Endothelial cell of umbilical vein (primary cell): ENCODE results near the gene LCN2. TPM values are rescaled to one million over a fixed set of nuclear protein-coding genes. Genes with fewer than 3 reads are reported as not detected.

Experiments
- BruUV-seq: library from RNA; stranded (reverse); fragments of 400-500 nt; replicated peaks from 2 replicates; lab custom pipeline; 2021; lab: Mats Ljungman, UMichigan
- CTCF ChIA-PET: fragments of 300-600, 350-600 bp; sonication (Branson Sonifier 250); formaldehyde crosslinking; loops from one replicate; lab custom pipeline; 2021; ENCODE audit warnings: antibody characterized with exemption, inconsistent platforms; lab: Charles Lee
- POLR2A ChIA-PET: fragments of 300-600, 350-600 bp; sonication (Branson Sonifier 250); formaldehyde crosslinking; loops from one replicate; lab custom pipeline; 2021; ENCODE audit warnings: antibody characterized with exemption, inconsistent platforms; lab: Charles Lee
- DNase-seq: peaks from one replicate; pipeline ENCODE4 v3.0.0-alpha.2; 2011; ENCODE audit warnings: low read depth, low spot score
- FAIRE-seq: peaks from 2 replicates; lab custom pipeline; 2011; peaks lifted over from hg19 to GRCh38; lab: Jason Lieb, UNC
- H2AFZ ChIP-seq: 2 replicates; pipeline ENCODE4 v1.6.0; 2012; ENCODE audit warnings: low read depth, low read length, control low read depth, inconsistent platforms
- H3K27ac ChIP-seq: 2 replicates; pipeline ENCODE4 v1.5.1; 2011; ENCODE audit warnings: low read depth, mild to moderate bottlenecking, control low read depth, low read length, moderate library complexity; ENCODE audit not compliant: insufficient read depth
- H3K27me3 ChIP-seq, 2 experiments: 2 replicates each; pipeline versions ENCODE4 v1.6.0 to v1.6.1; 2011; ENCODE audit warnings: low read length in 2 of 2, mixed read lengths in 1 of 2; ENCODE audit not compliant: control insufficient read depth in 2 of 2, insufficient read depth in 2 of 2
- H3K36me3 ChIP-seq, 2 experiments: 2 replicates in 1 of 2; 3 replicates in 1 of 2; pipeline ENCODE4 v1.5.1; 2011; ENCODE audit warnings: low read length in 2 of 2, mild to moderate bottlenecking in 1 of 2, moderate library complexity in 1 of 2; ENCODE audit not compliant: control insufficient read depth in 2 of 2, insufficient read depth in 2 of 2; ENCODE audit errors: extremely low read depth in 1 of 2
- H3K4me1 ChIP-seq: 3 replicates; pipeline ENCODE4 v1.5.1; 2011; ENCODE audit warnings: mild to moderate bottlenecking, low read length; ENCODE audit not compliant: control insufficient read depth, insufficient read depth; ENCODE audit errors: extremely low read depth
- H3K4me2 ChIP-seq: 2 replicates; pipeline ENCODE4 v1.6.1; 2011; ENCODE audit warnings: low read length, control low read depth, mixed read lengths; ENCODE audit not compliant: insufficient read depth
- H3K4me3 ChIP-seq, 3 experiments: fragments of 200-600 bp in 1 of 3; sonication (generic), shearing (Covaris generic) in 1 of 3; replicated peaks in 1 of 3; 2 replicates each; pipeline ENCODE4 v1.5.1; 2011 to 2016; ENCODE audit warnings: control low read depth in 3 of 3, low read length in 3 of 3, mild to moderate bottlenecking in 2 of 3, inconsistent platforms in 1 of 3, low read depth in 1 of 3, moderate library complexity in 1 of 3; ENCODE audit not compliant: insufficient read depth in 1 of 3
- H3K79me2 ChIP-seq: 2 replicates; pipeline ENCODE4 v1.6.0; 2012; ENCODE audit warnings: low read length, inconsistent platforms; ENCODE audit not compliant: control insufficient read depth, insufficient read depth
- H3K9ac ChIP-seq: replicated peaks from 2 replicates; pipeline ENCODE3; 2011; ENCODE audit warnings: low read length, control low read depth; ENCODE audit not compliant: insufficient read depth; ENCODE audit errors: extremely low read depth
- H3K9me1 ChIP-seq: replicated peaks from 3 replicates; pipeline ENCODE4 v1.6.0; 2011; ENCODE audit warnings: mild to moderate bottlenecking, low read length; ENCODE audit not compliant: control insufficient read depth, insufficient read depth; ENCODE audit errors: extremely low read depth
- H3K9me3 ChIP-seq: replicated peaks from 2 replicates; pipeline ENCODE4 v1.5.1; 2012; ENCODE audit warnings: low read length, inconsistent platforms; ENCODE audit not compliant: control insufficient read depth, insufficient read depth
- H4K20me1 ChIP-seq: replicated peaks from 2 replicates; pipeline ENCODE3; 2011; ENCODE audit warnings: mild to moderate bottlenecking, low read length; ENCODE audit not compliant: control insufficient read depth, insufficient read depth; ENCODE audit errors: extremely low read depth
- CTCF ChIP-seq, 2 donors: IDR thresholded peaks; 1 replicate in 1 of 2; 2 replicates in 1 of 2; pipeline ENCODE4 v1.5.1; 2011; ENCODE audit warnings: low read length in 2 of 2, mild to moderate bottlenecking in 2 of 2, moderate library complexity in 2 of 2, control low read depth in 1 of 2, inconsistent platforms in 1 of 2, low read depth in 1 of 2; ENCODE audit not compliant: insufficient read depth in 1 of 2; ENCODE audit errors: extremely low read depth in 1 of 2
- EZH2 ChIP-seq: IDR thresholded peaks from 2 replicates; pipeline ENCODE4 v1.6.1; 2012; ENCODE audit warnings: borderline replicate concordance, low read depth, mild to moderate bottlenecking, moderate library complexity, low read length, inconsistent platforms; ENCODE audit not compliant: severe bottlenecking
- JUN ChIP-seq: IDR thresholded peaks from 2 replicates; pipeline ENCODE4 v1.6.1; 2011; ENCODE audit warnings: borderline replicate concordance, low read depth; ENCODE audit not compliant: insufficient read length, insufficient read depth
- POLR2A ChIP-seq: IDR thresholded peaks from 2 replicates; pipeline ENCODE4 v1.6.1; 2012; ENCODE audit warnings: low read depth, mild to moderate bottlenecking, control low read depth, low read length
- POLR2AphosphoS5 ChIP-seq: IDR thresholded peaks from 2 replicates; pipeline ENCODE4 v1.6.1; 2012; ENCODE audit warnings: low read depth, mild to moderate bottlenecking, control low read depth, low read length, moderate library complexity; ENCODE audit not compliant: insufficient read depth
- dilution Hi-C: fragments of 300-500 bp; cut with MboI; formaldehyde crosslinking; loops from one replicate; pipeline ENCODE4 v1.15.0; 2019; ENCODE audit warnings: low sequenced_read_pairs; ENCODE audit not compliant: extremely low pct_ligation_motif_present
- intact Hi-C: fragments of 100-400 bp; cut with micrococcal nuclease; formaldehyde crosslinking; loops from one replicate; pipeline ENCODE4 v1.10.0; 2022
- polyA plus RNA-seq, 4 experiments: library from polyadenylated mRNA; depleted of rRNA in 3 of 4; stranded (reverse) in 3 of 4; unstranded in 1 of 4; fragments of >200 nt; gene quantifications; 2 replicates each; pipeline versions ENCODE4 v1.2.1 to v1.2.3, GENCODE V29; 2011 to 2012; ENCODE audit warnings: missing spikeins in 1 of 4
- total RNA-seq: library from RNA; stranded (reverse); gene quantifications from 2 replicates; pipeline ENCODE4 v1.2.3, GENCODE V29; 2021

LCN2 gene
- total and polyA plus RNA-seq, 2 donors (not counting 3 experiments of a cell fraction or from before 2014, with no cell fraction given) = not detected

- BruUV-seq = no TSS peak
These were observed 47.6 kb upstream of the LCN2 start for GRCh38 chr9:128101690-128102089.

More at GRCh38 chr9:128101690-128102089, 47.6 kb upstream of the LCN2 start:
- intact Hi-C loops (no loop called here), dilution Hi-C loops (no loop called here)
- FAIRE-seq (no peak), DNase-seq (no peak)
- POLR2A ChIA-PET = no interaction called here
- Histone ChIP-seq H4K20me1 (no peaks in the 10 kb centered on the region), H3K4me3 (no peak overlapping the region), H2AFZ (no peak overlapping the region), H3K36me3 (peaks cover 15 to 38% of the 10 kb centered on the region in 2 experiments), H3K27ac (no peak overlapping the region), H3K9ac (no peak overlapping the region), H3K9me1 (no peaks in the 10 kb centered on the region), H3K4me2 (no peak overlapping the region), H3K9me3 (no peaks in the 10 kb centered on the region), H3K27me3 (no peaks in the 10 kb centered on the region), H3K4me1 (peaks cover 30% of the 10 kb centered on the region), H3K79me2 (peaks cover 30% of the 10 kb centered on the region)
- CTCF ChIA-PET = interaction anchor here (4.9 kb wide), 1 partner anchor 16 kb away, joined by 56 read pairs; no protein-coding TSS in a partner anchor
- TF ChIP-seq CTCF (IDR thresholded peaks at IDR 0.05; ENCODE audit: extremely low read depth in 1 of 2, insufficient read depth in 1 of 2, low read depth in 1 of 2, low read length in 2 of 2) = no peak
- TF ChIP-seq POLR2A = no peak
- no peak for TF ChIP-seq EZH2
- TF ChIP-seq POLR2AphosphoS5 = no peak
- no peak for TF ChIP-seq JUN
